Sigmoid colon (tissue), 7 donors: ENCODE measurements around the gene KIF3B. TPM values are rescaled to one million over a fixed set of nuclear protein-coding genes. Genes with fewer than 3 reads are reported as not detected.
A peak's percentile ranks its signal among the peaks of the same experiment; 100 is the strongest.
"Not testable (repeated sequence)": the region's sequence is repeated elsewhere in the genome, so short reads cannot be mapped to it uniquely, and the experiment has no call there.

Source experiments
- DNase-seq: peaks from one replicate; pipeline ENCODE4 v3.0.0-alpha.2; 2019
- H3K27ac ChIP-seq, 4 donors: fragments of 200-600 bp; sonication (generic); one replicate each; pipeline ENCODE4 v1.5.1; 2016 to 2019; ENCODE audit warnings: mild to moderate bottlenecking in 1 of 4
- H3K27me3 ChIP-seq, 3 donors: fragments of 200-600 bp; sonication (generic); one replicate each; pipeline ENCODE4 v1.5.1; 2019; ENCODE audit warnings: mild to moderate bottlenecking in 1 of 3
- H3K36me3 ChIP-seq, 4 donors: fragments of 200-600 bp; sonication (generic); one replicate each; pipeline ENCODE4 v1.5.1; 2016 to 2019
- H3K4me1 ChIP-seq, 4 donors: fragments of 200-600 bp; sonication (generic); one replicate each; pipeline ENCODE4 v1.5.1; 2017 to 2019
- H3K4me3 ChIP-seq, 4 donors: fragments of 200-600 bp; sonication (generic); one replicate each; pipeline ENCODE4 v1.5.1; 2017 to 2019; ENCODE audit warnings: mild to moderate bottlenecking in 2 of 4, moderate library complexity in 1 of 4
- H3K9me3 ChIP-seq, 4 donors: fragments of 200-600 bp in 3 of 4; sonication (generic) in 3 of 4; one replicate each; pipeline versions ENCODE4 v1.5.1 to v1.6.1; 2013 to 2019
- CTCF ChIP-seq, 4 experiments: fragments of 450-650 bp in 3 of 4; fragments of 200-600 bp in 1 of 4; IDR thresholded peaks; one replicate each; pipeline ENCODE4 v1.5.1; 2016 to 2019; ENCODE audit warnings: antibody characterized with exemption in 4 of 4, mild to moderate bottlenecking in 3 of 4, moderate library complexity in 2 of 4
- EP300 ChIP-seq, 4 donors: sonication (generic); formaldehyde crosslinking; IDR thresholded peaks; one replicate each; pipeline ENCODE4 v1.6.1; 2017; ENCODE audit warnings: antibody characterized with exemption in 4 of 4
- POLR2A ChIP-seq, 2 donors: fragments of 450-650 bp; IDR thresholded peaks; one replicate each; pipeline ENCODE4 v1.6.1; 2016; ENCODE audit warnings: antibody characterized with exemption in 2 of 2, mild to moderate bottlenecking in 2 of 2, moderate library complexity in 2 of 2
- POLR2AphosphoS5 ChIP-seq, 4 donors: sonication (generic); formaldehyde crosslinking; IDR thresholded peaks; one replicate each; pipeline ENCODE4 v1.6.1; 2017; ENCODE audit warnings: antibody characterized with exemption in 4 of 4
- WGBS, 2 donors: extraction: QIAGEN DNeasy Blood & Tissue Kit; methylation state at CpG; one replicate each; pipeline ENCODE4 v1.1.7; 2013; 5-methylcytosine and 5-hydroxymethylcytosine counted together
- intact Hi-C: fragments of 100-400 bp; cut with DNase I; formaldehyde crosslinking; loops from one replicate; pipeline ENCODE4 v1.15.1; 2023
- polyA plus RNA-seq, 3 donors: library from polyadenylated mRNA; stranded (reverse); fragments of 200-250 nt; gene quantifications; one replicate each; pipeline ENCODE4 v1.2.3, GENCODE V29; 2013
- total RNA-seq, 4 donors: library from RNA; depleted of rRNA; stranded (reverse); fragments of >200 nt; gene quantifications; one replicate each; pipeline ENCODE4 v1.1.0, GENCODE V29; 2016
- donor health status: healthy with polysubstance abuse.
- donor health status: Bipolar disorder and iron deficiency.
- donor health status: healthy.

Gene KIF3B
- total and polyA plus RNA-seq, 7 donors = 16.1 to 45.8 (median 25.8) TPM

GRCh38 chr20:32271620-32272019 lies 5.8 kb upstream of the KIF3B start:
- no peak for DNase-seq
- no peaks in the 10 kb centered on the region for H3K9me3 ChIP-seq
- peaks cover 0 to under 1% (median under 1%) of the 10 kb centered on the region in 4 donors for H3K4me1 ChIP-seq
- no peak for TF ChIP-seq EP300 (IDR thresholded peaks at IDR 0.05)
- TF ChIP-seq POLR2A (IDR thresholded peaks at IDR 0.05) = no peak
- TF ChIP-seq POLR2AphosphoS5 (IDR thresholded peaks at IDR 0.05) = no peak
- TF ChIP-seq CTCF (IDR thresholded peaks at IDR 0.05) = no peak
- peaks cover 0 to 7% (median 0%) of the 10 kb centered on the region in 3 donors for H3K27me3 ChIP-seq
- 82 to 89% methylated on average over 5 of the region's 5 CpGs for WGBS, 2 donors
- H3K4me3 ChIP-seq = no peak overlapping the region
- intact Hi-C loops = no loop called here
- H3K36me3 ChIP-seq = no peaks in the 10 kb centered on the region
- H3K27ac ChIP-seq = no peak overlapping the region

GRCh38 chr20:32274359-32274758 lies 3.1 kb upstream of the KIF3B start:
- H3K4me1 ChIP-seq = peaks cover 0 to 16% (median 16%) of the 10 kb centered on the region in 4 donors
- TF ChIP-seq CTCF (IDR thresholded peaks at IDR 0.05) (no peak), POLR2A (IDR thresholded peaks at IDR 0.05) (no peak), EP300 (IDR thresholded peaks at IDR 0.05) (no peak), POLR2AphosphoS5 (IDR thresholded peaks at IDR 0.05) (no peak)
- WGBS, 2 donors = 91 to 97% methylated on average over 3 of the region's 3 CpGs
- intact Hi-C loops = no loop called here
- no peaks in the 10 kb centered on the region for H3K36me3 ChIP-seq
- H3K4me3 ChIP-seq = no peak overlapping the region
- H3K9me3 ChIP-seq = no peaks in the 10 kb centered on the region
- DNase-seq = no peak
- no peak overlapping the region for H3K27ac ChIP-seq
- H3K27me3 ChIP-seq = peaks cover 0 to 7% (median 0%) of the 10 kb centered on the region in 3 donors

- H3K4me3 ChIP-seq, H3K27me3 ChIP-seq, DNase-seq, H3K27ac ChIP-seq, H3K36me3 ChIP-seq, H3K9me3 ChIP-seq: not testable (repeated sequence)
- 94 to 95% methylated on average over 3 of the region's 3 CpGs for WGBS, 2 donors
- intact Hi-C loops = loop anchor here (5.0 kb wide), 4 partner anchors 68 to 207 kb away; partner anchors contain the start of genes ASXL1, PLAGL2 and POFUT1
- peaks cover 0 to 16% (median 16%) of the 10 kb centered on the region in 4 donors for H3K4me1 ChIP-seq
Observed at GRCh38 chr20:32275163-32275562, 2.3 kb upstream of the KIF3B start.

- TF ChIP-seq CTCF (IDR thresholded peaks at IDR 0.05) = no peak
- TF ChIP-seq EP300 (IDR thresholded peaks at IDR 0.05) = no peak
- TF ChIP-seq POLR2A (IDR thresholded peaks at IDR 0.05) = no peak
- TF ChIP-seq POLR2AphosphoS5 (IDR thresholded peaks at IDR 0.05) = no peak
- H3K27me3 ChIP-seq = no peaks in the 10 kb centered on the region
- no peaks in the 10 kb centered on the region for H3K9me3 ChIP-seq
- peak overlapping the region; percentile 63 to 91 (median 74) for H3K4me3 ChIP-seq
- no peaks in the 10 kb centered on the region for H3K36me3 ChIP-seq
- no peak for DNase-seq
- H3K4me1 ChIP-seq = peaks cover 0 to 16% (median 16%) of the 10 kb centered on the region in 4 donors
- H3K27ac ChIP-seq = peak overlapping the region; percentile 75 to 83 (median 76)
- 22 to 42% methylated on average over 4 of the region's 4 CpGs for WGBS, 2 donors
- intact Hi-C loops = loop anchor here (5.0 kb wide), 4 partner anchors 71 to 204 kb away; partner anchors contain the start of genes ASXL1, PLAGL2 and POFUT1
Observed at GRCh38 chr20:32278199-32278643, 770 bp downstream of the KIF3B start.

GRCh38 chr20:32281711-32282110 lies 4.3 kb downstream of the KIF3B start:
- H3K4me1 ChIP-seq = peaks cover 0 to 30% (median 20%) of the 10 kb centered on the region in 4 donors

More at GRCh38 chr20:32281711-32282110, 4.3 kb downstream of the KIF3B start:
- intact Hi-C loops = no loop called here
- Histone ChIP-seq H3K4me3 (no peak overlapping the region), H3K27ac (no peak overlapping the region), H3K36me3 (no peaks in the 10 kb centered on the region), H3K27me3 (no peaks in the 10 kb centered on the region), H3K9me3 (no peaks in the 10 kb centered on the region)
- WGBS, 2 donors = 89 to 91% methylated on average over 4 of the region's 4 CpGs
- no peak for TF ChIP-seq CTCF (IDR thresholded peaks at IDR 0.05)
- TF ChIP-seq POLR2AphosphoS5 (IDR thresholded peaks at IDR 0.05) = no peak
- TF ChIP-seq POLR2A (IDR thresholded peaks at IDR 0.05) = no peak
- TF ChIP-seq EP300 (IDR thresholded peaks at IDR 0.05) = no peak
- DNase-seq = no peak
